GM19455 (cell line): Measurements from ENCODE around the gene CRACR2A.

Experiments used
- ATAC-seq: cut with Tn5 transposase; IDR thresholded peaks from one replicate; pipeline ENCODE4 v1.9.1; 2021; ENCODE audit not compliant: unreplicated experiment

The CRACR2A gene

GRCh38 chr12:3622822-3623690 is 129.9 kb downstream of the CRACR2A start:
- ATAC-seq: no peak

- no peak for ATAC-seq
Measured at GRCh38 chr12:3622021-3622821, 130.7 kb downstream of the CRACR2A start.

GRCh38 chr12:3620856-3621255 is 132.1 kb downstream of the CRACR2A start:
- ATAC-seq: no peak

GRCh38 chr12:3617565-3617964 is 135.3 kb downstream of the CRACR2A start:
- no peak for ATAC-seq

- ATAC-seq: no peak
Measured at GRCh38 chr12:3615862-3616261, 137.0 kb downstream of the CRACR2A start.

GRCh38 chr12:3614806-3615466 is 138.0 kb downstream of the CRACR2A start:
- no peak for ATAC-seq

- ATAC-seq: no peak
Measured at GRCh38 chr12:3613641-3614395, 139.1 kb downstream of the CRACR2A start.

- ATAC-seq: no peak
Measured at GRCh38 chr12:3611860-3612703, 140.8 kb downstream of the CRACR2A start.

- no peak for ATAC-seq
Measured at GRCh38 chr12:3607821-3608220, 145.1 kb downstream of the CRACR2A start.

GRCh38 chr12:3607039-3607720 is 145.7 kb downstream of the CRACR2A start:
- ATAC-seq: no peak

- no peak for ATAC-seq
Measured at GRCh38 chr12:3606128-3606527, 146.8 kb downstream of the CRACR2A start.

- ATAC-seq: no peak
Measured at GRCh38 chr12:3605692-3606091, 147.2 kb downstream of the CRACR2A start.

GRCh38 chr12:3604748-3605586 is 147.9 kb downstream of the CRACR2A start:
- no peak for ATAC-seq

GRCh38 chr12:3604286-3604685 is 148.6 kb downstream of the CRACR2A start:
- ATAC-seq: no peak

- ATAC-seq: no peak
Measured at GRCh38 chr12:3603576-3603975, 149.3 kb downstream of the CRACR2A start.

- no peak for ATAC-seq
Measured at GRCh38 chr12:3602488-3602887, 150.4 kb downstream of the CRACR2A start.

GRCh38 chr12:3601461-3602150 is 151.3 kb downstream of the CRACR2A start:
- ATAC-seq: no peak

- no peak for ATAC-seq
Measured at GRCh38 chr12:3600951-3601350, 152.0 kb downstream of the CRACR2A start.
